Panc1 (cell line): Measurements from ENCODE around the gene WDR17. TPM values are rescaled to one million over a fixed set of nuclear protein-coding genes. Genes with fewer than 3 reads are reported as not detected.

Source experiments
- ATAC-seq: fragments of 200-7000 bp; cut with Tn5 transposase; 2 replicates; pipeline ENCODE4 v1.9.1; 2020; ENCODE audit warnings: mild to moderate bottlenecking, moderate library complexity
- BruUV-seq: library from RNA; stranded (reverse); fragments of 400-500 nt; replicated peaks from 2 replicates; lab custom pipeline; 2021; lab: Mats Ljungman, UMichigan
- CTCF ChIA-PET: fragments of 300-600 bp; sonication (Branson Sonifier 250); formaldehyde crosslinking; loops from one replicate; lab custom pipeline; 2022; ENCODE audit warnings: antibody characterized with exemption; lab: Charles Lee
- POLR2A ChIA-PET: fragments of 300-600 bp; sonication (Branson Sonifier 250); formaldehyde crosslinking; loops from one replicate; lab custom pipeline; 2022; ENCODE audit warnings: antibody characterized with exemption; lab: Charles Lee
- DNase-seq: peaks from one replicate; pipeline ENCODE4 v3.0.0-alpha.2; 2010; ENCODE audit warnings: low read depth, low spot score
- H3K27ac ChIP-seq: 2 replicates; pipeline ENCODE4 v1.5.1; 2011; ENCODE audit warnings: mild to moderate bottlenecking, low read length, inconsistent platforms
- H3K27me3 ChIP-seq: fragments of 200-500 bp; sonication (Bioruptor generic); 2 replicates; pipeline ENCODE4 v1.6.0; 2014; ENCODE audit warnings: low read length, inconsistent platforms; ENCODE audit not compliant: control insufficient read depth, insufficient read depth
- H3K36me3 ChIP-seq: fragments of 200-500 bp; sonication (Bioruptor generic); 2 replicates; pipeline ENCODE4 v1.5.1; 2014; ENCODE audit warnings: inconsistent platforms, mild to moderate bottlenecking, low read length, moderate library complexity; ENCODE audit not compliant: control insufficient read depth, insufficient read depth
- H3K4me1 ChIP-seq: 2 replicates; pipeline ENCODE4 v1.5.1; 2011; ENCODE audit warnings: inconsistent platforms, mild to moderate bottlenecking, low read length, moderate library complexity; ENCODE audit not compliant: control insufficient read depth, insufficient read depth
- H3K4me3 ChIP-seq, 2 experiments: 2 replicates each; pipeline ENCODE4 v1.5.1; 2011 to 2012; ENCODE audit warnings: low read depth in 2 of 2, low read length in 2 of 2, mild to moderate bottlenecking in 2 of 2, inconsistent platforms in 1 of 2, moderate library complexity in 1 of 2
- H3K9me3 ChIP-seq: fragments of 200-500 bp; sonication (Bioruptor generic); 2 replicates; pipeline ENCODE4 v1.5.1; 2014; ENCODE audit warnings: low read depth, mild to moderate bottlenecking, inconsistent platforms, low read length, moderate library complexity; ENCODE audit not compliant: control insufficient read depth, insufficient read depth
- POLR2AphosphoS5 ChIP-seq: IDR thresholded peaks from 2 replicates; pipeline ENCODE4 v1.6.1; 2012; ENCODE audit warnings: mild to moderate bottlenecking, low read depth, low read length, moderate library complexity
- SIN3A ChIP-seq: IDR thresholded peaks from 2 replicates; pipeline ENCODE4 v1.6.1; 2012; ENCODE audit warnings: low read depth, mild to moderate bottlenecking, low read length, moderate library complexity, borderline replicate concordance; ENCODE audit not compliant: insufficient read depth
- TCF7L2 ChIP-seq: IDR thresholded peaks from 2 replicates; pipeline ENCODE4 v1.6.1; 2011; ENCODE audit warnings: mild to moderate bottlenecking, low read depth, low read length, inconsistent platforms
- in situ Hi-C: cut with HindIII; loops from 2 replicates; pipeline ENCODE4 v1.10.0; 2016; ENCODE audit warnings: low sequenced_read_pairs, low pct_unique_long_range_greater_than_20kb
- intact Hi-C: fragments of 100-400 bp; cut with micrococcal nuclease; formaldehyde crosslinking; loops from one replicate; pipeline ENCODE4 v1.10.0; 2022; ENCODE audit not compliant: unreplicated experiment
- total RNA-seq: library from RNA; stranded (reverse); gene quantifications from one replicate; pipeline ENCODE4 v1.2.1, GENCODE V29; 2021; ENCODE audit not compliant: unreplicated experiment
- TF ChIP-seq, protein P1 (sequence below), 2 experiments: IDR thresholded peaks; 2 replicates each; pipeline ENCODE4 v1.6.1; 2011 to 2012; ENCODE audit warnings: low read depth in 2 of 2, control low read depth in 1 of 2, low read length in 1 of 2, mild to moderate bottlenecking in 1 of 2, moderate library complexity in 1 of 2; ENCODE audit not compliant: insufficient read depth in 1 of 2
- TF ChIP-seq, protein P2 (sequence below): fragments of 450-650 bp; IDR thresholded peaks from 2 replicates; pipeline ENCODE4 v1.5.1; 2017; ENCODE audit warnings: mild to moderate bottlenecking

The WDR17 gene
- total RNA-seq, 1 experiment from 2014 or later = 4.2 TPM

DNA sequence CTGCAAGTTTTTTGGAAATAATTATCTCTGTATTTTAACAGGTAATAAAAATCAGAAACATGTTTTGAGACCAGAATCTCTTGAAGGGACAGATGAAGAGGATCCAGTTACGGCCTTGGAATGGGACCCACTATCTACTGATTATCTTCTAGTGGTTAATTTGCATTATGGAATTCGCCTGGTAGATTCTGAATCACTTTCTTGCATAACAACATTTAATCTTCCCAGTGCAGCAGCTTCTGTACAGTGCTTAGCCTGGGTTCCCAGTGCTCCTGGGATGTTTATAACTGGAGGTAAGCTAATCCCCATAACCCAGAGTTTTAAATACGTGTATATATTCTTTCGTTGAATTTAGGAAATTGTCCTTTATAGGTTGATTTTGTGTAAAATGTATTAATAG, 59.4 kb downstream of the WDR17 start:
- POLR2A ChIA-PET = interaction anchor here (0.5 kb wide), 1 partner anchor 216 kb away, joined by 4 read pairs; no protein-coding TSS in a partner anchor
- H3K36me3 ChIP-seq = no peaks in the 10 kb centered on the region
- DNase-seq = no peak
- H3K9me3 ChIP-seq = no peaks in the 10 kb centered on the region
- no peak overlapping the region for H3K27ac ChIP-seq
- intact Hi-C loops (no loop called here), in situ Hi-C loops (no loop called here)
- TF ChIP-seq, protein P1, sequence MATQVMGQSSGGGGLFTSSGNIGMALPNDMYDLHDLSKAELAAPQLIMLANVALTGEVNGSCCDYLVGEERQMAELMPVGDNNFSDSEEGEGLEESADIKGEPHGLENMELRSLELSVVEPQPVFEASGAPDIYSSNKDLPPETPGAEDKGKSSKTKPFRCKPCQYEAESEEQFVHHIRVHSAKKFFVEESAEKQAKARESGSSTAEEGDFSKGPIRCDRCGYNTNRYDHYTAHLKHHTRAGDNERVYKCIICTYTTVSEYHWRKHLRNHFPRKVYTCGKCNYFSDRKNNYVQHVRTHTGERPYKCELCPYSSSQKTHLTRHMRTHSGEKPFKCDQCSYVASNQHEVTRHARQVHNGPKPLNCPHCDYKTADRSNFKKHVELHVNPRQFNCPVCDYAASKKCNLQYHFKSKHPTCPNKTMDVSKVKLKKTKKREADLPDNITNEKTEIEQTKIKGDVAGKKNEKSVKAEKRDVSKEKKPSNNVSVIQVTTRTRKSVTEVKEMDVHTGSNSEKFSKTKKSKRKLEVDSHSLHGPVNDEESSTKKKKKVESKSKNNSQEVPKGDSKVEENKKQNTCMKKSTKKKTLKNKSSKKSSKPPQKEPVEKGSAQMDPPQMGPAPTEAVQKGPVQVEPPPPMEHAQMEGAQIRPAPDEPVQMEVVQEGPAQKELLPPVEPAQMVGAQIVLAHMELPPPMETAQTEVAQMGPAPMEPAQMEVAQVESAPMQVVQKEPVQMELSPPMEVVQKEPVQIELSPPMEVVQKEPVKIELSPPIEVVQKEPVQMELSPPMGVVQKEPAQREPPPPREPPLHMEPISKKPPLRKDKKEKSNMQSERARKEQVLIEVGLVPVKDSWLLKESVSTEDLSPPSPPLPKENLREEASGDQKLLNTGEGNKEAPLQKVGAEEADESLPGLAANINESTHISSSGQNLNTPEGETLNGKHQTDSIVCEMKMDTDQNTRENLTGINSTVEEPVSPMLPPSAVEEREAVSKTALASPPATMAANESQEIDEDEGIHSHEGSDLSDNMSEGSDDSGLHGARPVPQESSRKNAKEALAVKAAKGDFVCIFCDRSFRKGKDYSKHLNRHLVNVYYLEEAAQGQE (IDR thresholded peaks at IDR 0.05; ENCODE audit: insufficient read depth in 1 of 2, low read depth in 2 of 2, low read length in 1 of 2) = no peak
- TF ChIP-seq, protein P2, sequence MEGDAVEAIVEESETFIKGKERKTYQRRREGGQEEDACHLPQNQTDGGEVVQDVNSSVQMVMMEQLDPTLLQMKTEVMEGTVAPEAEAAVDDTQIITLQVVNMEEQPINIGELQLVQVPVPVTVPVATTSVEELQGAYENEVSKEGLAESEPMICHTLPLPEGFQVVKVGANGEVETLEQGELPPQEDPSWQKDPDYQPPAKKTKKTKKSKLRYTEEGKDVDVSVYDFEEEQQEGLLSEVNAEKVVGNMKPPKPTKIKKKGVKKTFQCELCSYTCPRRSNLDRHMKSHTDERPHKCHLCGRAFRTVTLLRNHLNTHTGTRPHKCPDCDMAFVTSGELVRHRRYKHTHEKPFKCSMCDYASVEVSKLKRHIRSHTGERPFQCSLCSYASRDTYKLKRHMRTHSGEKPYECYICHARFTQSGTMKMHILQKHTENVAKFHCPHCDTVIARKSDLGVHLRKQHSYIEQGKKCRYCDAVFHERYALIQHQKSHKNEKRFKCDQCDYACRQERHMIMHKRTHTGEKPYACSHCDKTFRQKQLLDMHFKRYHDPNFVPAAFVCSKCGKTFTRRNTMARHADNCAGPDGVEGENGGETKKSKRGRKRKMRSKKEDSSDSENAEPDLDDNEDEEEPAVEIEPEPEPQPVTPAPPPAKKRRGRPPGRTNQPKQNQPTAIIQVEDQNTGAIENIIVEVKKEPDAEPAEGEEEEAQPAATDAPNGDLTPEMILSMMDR = no peak
- no peak for TF ChIP-seq POLR2AphosphoS5
- no peak for TF ChIP-seq TCF7L2
- no peak for TF ChIP-seq SIN3A
- ATAC-seq = no peak
- no peaks in the 10 kb centered on the region for H3K4me1 ChIP-seq
- CTCF ChIA-PET = no interaction called here
- BruUV-seq = no TSS peak
- H3K4me3 ChIP-seq = no peak overlapping the region
- no peaks in the 10 kb centered on the region for H3K27me3 ChIP-seq

DNA sequence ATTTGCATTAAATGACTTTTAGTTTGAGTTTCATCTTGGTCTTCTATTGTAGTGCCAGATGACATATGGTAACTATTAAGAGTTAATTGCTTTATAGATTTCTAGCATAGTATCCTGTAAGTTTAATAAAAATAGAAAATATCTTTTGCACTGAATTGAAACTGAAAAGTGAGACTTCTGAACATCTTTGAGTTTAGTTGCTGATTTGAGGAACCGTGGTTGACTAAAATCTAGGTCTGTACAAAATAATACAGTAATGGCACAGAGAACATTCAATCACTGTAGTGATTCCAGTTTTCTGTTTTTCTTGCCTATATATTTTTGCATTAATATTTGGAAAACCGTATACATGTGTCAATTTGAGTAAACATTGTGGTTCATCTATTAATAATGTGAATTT, 69.0 kb downstream of the WDR17 start:
- BruUV-seq = no TSS peak
- Histone ChIP-seq H3K4me3 (no peak overlapping the region), H3K9me3 (no peaks in the 10 kb centered on the region), H3K36me3 (no peaks in the 10 kb centered on the region), H3K4me1 (no peaks in the 10 kb centered on the region), H3K27ac (no peak overlapping the region), H3K27me3 (no peaks in the 10 kb centered on the region)
- no peak for TF ChIP-seq TCF7L2
- TF ChIP-seq, protein P1 (IDR thresholded peaks at IDR 0.05; ENCODE audit: insufficient read depth in 1 of 2, low read depth in 2 of 2, low read length in 1 of 2) = no peak
- TF ChIP-seq, protein P2 = no peak
- TF ChIP-seq POLR2AphosphoS5 = no peak
- no peak for TF ChIP-seq SIN3A
- intact Hi-C loops (no loop called here), in situ Hi-C loops (no loop called here)
- POLR2A ChIA-PET = no interaction called here
- DNase-seq (no peak), ATAC-seq (no peak)
- CTCF ChIA-PET = no interaction called here
